GM18519 (cell line): ENCODE measurements around the gene PDE5A.
"Not testable (repeated sequence)": the region's sequence is repeated elsewhere in the genome, so short reads cannot be mapped to it uniquely, and the experiment has no call there.

Experiments
- ATAC-seq: cut with Tn5 transposase; IDR thresholded peaks from one replicate; pipeline ENCODE4 v1.9.1; 2021; ENCODE audit warnings: mild to moderate bottlenecking, moderate library complexity; ENCODE audit not compliant: unreplicated experiment, low FRiP score

The PDE5A gene

GRCh38 chr4:119479835-119480234, 148.8 kb downstream of the PDE5A start:
- ATAC-seq: no peak

DNA sequence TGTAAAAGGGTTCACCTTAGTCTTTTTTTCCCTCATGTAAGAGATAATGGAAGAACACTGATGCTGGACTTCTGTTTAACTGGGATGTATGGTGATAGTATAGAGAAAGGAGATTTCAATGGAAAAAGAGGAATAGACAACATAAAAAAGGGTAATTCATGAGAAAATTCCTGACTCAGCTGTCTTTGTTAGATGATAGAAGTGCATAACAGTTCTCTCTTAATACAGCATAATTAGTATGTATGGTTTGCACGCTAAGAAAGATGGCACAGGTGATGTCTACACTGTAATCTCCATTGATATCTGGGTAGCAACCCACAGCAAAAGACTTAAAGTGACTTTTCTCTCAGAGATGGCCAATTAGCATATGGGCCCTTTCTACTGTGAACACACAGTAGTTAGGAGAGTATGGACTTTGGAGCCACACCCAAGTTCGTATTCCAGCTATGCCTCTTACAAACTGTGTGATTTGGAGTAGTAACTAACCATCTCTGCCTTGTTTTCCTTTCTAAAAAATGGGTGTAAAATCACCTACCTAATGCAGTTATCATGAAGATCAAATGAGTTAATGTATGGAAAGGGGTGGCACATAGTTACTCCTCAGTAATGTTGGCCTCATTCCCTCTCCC, 149.3 kb downstream of the PDE5A start:
- no peak for ATAC-seq

DNA sequence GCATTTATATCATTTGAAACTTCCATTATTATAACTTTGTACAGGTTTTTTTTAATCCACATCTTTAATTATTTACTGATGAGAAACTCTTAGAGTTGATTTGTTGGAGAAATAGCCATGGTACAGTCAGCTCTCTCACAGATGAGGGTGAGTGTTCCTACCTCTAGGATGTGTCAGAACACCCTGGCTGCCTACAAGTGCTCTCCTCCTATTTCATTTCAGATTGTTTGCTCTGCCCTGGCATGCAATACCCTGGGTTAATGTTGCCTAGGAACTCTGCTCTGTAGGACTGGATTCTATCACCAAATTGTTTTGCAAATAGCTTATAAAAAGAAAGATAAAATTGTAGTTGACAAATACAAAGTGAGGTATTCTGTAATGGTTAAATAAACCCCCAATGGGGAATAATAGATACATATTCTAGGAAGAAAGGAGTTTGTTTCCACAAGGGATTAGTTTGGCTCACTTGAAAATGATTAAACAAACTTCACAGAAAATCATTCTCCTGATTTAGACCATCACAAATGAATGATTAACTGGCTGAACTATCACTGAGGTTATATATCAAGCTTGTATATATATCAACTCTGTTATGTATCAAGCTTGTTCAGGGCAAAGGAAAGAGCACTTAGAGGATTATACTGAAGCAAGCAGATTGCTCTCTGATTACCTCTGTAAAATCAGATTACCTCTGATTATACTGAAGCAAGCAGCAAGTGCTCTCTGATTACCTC, 150.0 kb downstream of the PDE5A start:
- ATAC-seq: no peak

- ATAC-seq: no peak
These were observed 151.1 kb downstream of the PDE5A start for GRCh38 chr4:119477412-119478053.

GRCh38 chr4:119471259-119471658, 157.3 kb downstream of the PDE5A start:
- ATAC-seq: peak; percentile 39

DNA sequence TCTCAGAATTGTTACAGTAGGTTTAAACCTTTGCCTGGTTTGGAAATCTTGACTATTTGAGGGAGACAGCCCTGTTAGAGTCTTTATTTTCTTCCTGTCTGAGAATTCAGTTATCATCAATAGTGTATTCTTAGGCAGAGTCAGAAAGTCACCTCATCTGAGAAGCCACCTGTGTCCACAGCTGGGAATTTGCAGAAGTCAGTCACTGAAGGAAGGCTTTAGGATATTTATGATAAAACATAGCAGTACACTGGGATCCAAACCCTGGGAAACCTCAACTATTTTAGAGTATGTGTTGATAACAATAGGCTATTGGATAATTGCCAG, 157.9 kb downstream of the PDE5A start:
- peak; percentile 30 for ATAC-seq

DNA sequence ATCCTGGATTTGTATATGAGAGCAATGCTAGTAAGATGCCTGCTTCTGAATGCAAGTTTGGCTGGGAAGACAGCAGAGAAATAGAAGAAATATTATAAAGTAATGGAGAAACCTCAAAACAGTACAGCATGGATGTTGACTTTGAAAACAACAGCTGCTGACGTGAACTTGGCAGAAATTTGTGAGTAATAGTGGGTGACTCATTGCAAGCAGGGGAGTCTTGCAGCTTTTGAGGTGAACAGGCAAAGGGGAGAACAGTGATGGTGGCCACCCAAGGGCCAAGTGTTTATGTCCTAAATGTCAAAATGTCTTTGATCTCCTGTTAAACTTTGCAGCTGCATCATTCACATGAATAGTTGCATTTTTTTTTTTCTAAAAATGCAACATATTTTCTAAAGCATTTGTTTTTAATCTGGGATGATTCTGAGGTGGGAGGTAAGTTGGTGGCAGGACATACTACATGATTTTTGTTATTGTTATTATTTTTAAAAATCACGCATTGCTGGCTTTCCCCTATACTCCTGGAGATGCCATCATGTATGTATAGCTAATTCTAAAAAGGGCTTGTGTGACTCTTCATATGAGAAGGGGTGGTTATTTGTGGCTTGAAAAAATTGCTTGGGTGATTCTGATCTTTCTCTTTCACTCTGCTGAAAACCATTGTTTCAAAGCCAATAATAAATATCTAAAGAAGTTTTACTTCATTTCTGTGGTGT, 158.4 kb downstream of the PDE5A start:
- peak; percentile 62 for ATAC-seq

DNA sequence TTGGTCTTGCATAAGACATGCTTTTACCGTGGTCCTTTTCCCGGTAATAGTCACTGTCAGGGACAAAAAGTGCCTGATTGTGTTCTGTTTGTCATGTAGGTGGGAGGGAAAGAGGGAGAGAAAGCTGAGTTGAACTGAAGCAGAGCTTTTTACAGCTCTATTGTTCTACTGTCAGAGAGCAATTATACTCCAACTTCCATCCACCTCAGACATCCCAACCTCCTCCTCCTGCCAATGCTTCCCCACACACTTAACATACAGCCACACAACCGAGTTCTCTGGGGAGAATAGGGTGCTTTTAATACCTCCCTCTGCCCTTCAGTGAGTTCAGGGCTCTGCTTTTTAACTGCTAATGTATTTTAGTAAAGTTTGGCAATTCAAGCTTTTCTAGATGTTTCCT, 159.6 kb downstream of the PDE5A start:
- not testable (repeated sequence) for ATAC-seq

DNA sequence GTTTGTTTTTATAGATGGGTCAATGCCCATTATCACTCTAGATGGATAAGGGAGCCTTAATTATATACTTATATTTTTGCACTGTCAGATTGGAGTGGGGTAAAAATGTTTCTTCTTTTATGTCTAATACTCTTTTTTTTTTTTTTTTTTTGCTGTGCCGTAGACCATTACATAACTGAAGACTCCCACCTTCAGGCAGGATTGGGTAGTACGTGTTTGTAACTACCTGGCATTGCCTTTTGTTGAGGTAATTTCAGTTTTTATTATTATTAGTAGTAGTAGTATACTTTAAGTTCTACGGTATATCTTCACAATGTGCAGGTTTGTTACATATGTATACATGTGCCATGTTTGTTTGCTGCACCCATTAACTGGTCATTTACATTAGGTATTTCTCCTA, 165.9 kb downstream of the PDE5A start:
- ATAC-seq: not testable (repeated sequence)

DNA sequence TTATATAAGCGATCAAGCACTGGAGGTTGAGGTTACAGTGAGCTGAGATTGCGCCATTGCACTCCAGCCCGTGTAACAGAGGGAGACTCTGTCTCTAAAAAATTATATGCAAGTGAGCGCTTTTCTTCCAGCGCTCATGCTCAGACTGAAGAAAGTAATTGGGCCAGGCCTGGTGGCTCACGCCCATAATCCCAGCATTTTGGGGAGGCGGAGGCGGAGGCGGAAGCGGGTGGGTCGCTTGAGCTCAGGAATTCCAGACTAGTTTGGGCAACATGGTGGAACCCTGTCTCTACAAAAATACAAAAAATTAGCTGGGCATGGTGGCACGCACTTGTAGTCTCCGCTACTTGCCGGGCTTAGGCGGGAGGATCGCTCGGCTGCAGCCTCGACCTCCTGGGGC, 172.9 kb downstream of the PDE5A start:
- not testable (repeated sequence) for ATAC-seq

DNA sequence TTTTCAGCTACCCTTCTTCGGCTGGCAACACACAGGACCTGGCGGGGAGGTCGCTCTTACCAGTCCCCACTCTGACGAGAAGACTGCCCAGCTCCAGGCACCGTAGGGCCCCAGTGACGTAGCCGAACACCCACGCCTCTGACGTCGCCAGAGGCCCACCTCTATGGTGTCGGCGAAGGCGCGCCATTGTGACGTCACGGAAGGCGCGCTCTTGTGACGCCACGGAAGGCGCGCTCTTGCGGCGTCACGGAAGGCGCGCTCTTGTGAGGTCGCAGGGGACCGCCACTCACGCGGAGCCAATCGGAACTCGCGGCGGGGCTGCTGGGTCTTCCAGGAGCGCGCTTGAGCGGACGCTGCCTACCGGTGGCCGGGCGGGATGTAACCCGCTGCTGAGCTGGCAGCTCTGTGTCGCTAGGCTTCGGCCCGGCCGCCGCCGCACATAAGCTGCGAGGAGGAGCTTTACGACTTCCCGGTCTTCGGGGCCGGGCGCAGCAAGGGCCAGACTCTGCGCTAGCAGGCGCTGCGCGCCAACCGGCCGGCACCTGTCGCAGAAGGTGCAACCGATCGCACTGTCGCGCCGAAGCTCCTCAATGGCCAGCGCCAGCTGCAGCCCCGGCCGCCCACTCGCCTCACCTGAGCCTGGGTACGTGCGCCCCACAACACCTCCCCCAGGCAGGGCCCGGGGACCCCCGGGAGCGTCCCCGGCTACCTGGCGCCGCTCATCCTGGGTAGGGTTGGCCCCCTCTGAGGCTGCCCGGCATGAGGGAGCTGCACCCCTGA, 173.9 kb downstream of the PDE5A start:
- peak; percentile 100 for ATAC-seq

DNA sequence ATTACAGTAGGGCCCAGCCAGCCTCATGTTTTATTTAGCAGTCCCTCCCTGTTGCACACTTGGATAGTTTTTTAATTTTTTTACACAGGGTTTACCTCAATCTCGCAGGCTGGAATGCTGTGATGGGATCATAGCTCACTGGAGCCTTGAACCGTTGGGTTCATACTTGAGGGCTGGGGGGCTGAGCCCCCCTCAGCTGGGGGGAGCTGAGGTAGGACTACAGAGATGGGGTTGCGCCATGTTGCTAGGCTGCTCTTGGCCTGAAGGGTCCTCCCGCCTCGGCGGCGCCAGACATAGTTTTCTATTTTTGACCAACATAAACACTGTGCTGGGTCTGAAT, 174.5 kb downstream of the PDE5A start:
- peak; percentile 5 for ATAC-seq

DNA sequence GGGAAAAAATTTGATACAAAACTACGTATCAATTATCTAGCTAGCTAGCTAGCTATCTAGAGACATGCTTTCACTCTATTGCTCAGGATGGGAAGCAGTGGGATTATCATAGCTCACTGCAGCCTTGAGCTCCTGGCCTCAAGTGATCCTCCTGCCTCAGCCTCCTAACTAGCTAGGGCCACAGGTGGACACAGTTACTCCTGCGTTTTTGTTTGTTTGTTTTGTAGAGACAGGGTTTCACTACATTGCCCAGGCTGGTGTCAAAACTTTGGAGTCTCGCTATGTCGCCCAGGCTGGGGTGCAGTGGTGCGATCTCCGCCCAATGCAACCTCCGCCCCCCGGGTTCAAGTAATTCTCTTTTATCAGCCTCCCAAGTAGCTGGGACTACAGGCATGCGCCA, 175.3 kb downstream of the PDE5A start:
- not testable (repeated sequence) for ATAC-seq

GRCh38 chr4:119449851-119450250, 178.8 kb downstream of the PDE5A start:
- not testable (repeated sequence) for ATAC-seq
